IPS-18c (cell line): Measurements from ENCODE around the gene TTC34.

ENCODE experiments used
- H3K4me3 ChIP-seq: 2 replicates; pipeline ENCODE4 v1.7.0; 2013; ENCODE audit warnings: low read depth, mild to moderate bottlenecking, low read length, moderate library complexity; ENCODE audit not compliant: insufficient read depth
- H3K9me3 ChIP-seq: one replicate; pipeline ENCODE4 v1.6.1; 2013; ENCODE audit warnings: mild to moderate bottlenecking, low read length, moderate library complexity; ENCODE audit not compliant: control insufficient read depth, insufficient read depth

TTC34 gene

DNA sequence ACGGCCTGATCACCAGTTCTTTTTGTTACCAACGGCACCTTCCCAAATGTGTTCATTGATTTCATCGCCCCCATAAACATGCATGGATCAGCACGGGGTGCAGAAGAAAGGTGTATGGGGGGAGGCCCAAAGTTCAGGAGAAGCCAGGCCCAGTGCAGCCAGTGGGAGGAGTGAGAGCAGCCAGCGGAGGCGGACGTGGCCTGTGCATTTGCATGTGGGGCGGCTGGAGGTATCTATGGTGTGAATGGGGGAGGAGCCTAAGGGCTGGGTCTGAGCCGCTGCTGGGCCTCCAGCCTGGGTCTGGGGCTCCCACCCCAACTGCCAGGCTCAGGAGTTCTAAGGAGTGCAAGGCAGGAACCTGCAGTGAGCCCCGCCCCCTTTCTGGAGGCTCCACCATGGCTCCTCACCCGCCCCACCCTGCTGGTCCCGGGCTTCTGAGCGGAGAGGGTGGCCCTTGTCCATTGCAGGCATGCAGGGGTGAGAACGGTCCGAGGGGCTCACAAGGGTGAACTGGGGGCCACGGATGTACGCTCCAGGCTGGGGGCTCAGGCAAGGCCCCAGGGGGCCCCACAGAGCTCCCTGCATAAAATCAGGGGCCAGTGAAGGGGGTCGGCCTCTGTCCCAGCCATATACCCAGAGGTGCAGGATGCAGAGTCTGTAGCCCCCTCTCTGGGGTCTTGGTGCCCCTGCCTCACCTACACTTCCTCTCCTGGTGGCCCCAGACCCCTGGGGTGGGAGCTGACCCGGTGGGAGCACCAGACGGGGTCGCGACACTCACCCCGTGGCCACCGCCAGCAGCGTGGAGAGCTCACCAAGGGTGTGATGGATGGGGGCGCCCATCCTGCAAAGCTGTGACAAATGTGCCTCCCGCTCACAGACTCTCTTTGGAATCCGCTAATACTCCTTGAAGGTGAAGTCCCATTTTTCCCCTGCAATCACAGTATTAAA lies 31.3 kb upstream of the TTC34 start:
- H3K9me3 ChIP-seq = peaks cover 54% of the 10 kb centered on the region
- H3K4me3 ChIP-seq = 0 out of 2 replicates have a peak overlapping the region, but pooled peaks have one; percentile 9

DNA sequence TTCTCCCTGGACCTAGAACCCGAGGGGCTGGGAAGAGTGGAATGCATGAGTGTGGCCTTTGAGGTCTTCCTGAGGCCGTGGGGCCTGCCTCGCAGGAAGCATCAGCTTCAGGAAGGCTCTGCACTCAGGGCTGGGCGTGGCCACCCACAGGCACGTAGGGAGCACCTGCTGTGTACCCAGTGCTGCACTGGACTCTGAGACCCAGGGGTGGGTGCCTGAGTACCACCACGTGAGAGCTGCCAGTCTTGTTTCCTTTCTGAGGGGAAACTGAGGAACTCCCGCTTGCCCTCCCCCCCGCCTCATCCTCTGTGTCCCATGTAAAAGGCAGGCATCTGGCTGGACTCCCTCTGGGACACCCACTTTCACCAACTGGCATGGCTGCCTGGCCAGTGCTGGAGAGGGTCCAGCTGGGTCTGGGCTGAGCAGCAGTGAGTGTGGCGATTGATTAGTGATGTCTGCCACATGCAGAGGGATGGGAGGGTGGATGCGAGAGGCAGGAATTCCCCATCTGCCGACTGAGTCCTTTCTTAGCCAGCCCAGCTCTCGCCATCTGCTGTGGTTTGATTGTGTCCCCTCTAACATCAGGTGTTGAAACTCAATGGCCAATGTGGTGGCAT lies 30.2 kb upstream of the TTC34 start:
- H3K9me3 ChIP-seq = peaks cover 60% of the 10 kb centered on the region

DNA sequence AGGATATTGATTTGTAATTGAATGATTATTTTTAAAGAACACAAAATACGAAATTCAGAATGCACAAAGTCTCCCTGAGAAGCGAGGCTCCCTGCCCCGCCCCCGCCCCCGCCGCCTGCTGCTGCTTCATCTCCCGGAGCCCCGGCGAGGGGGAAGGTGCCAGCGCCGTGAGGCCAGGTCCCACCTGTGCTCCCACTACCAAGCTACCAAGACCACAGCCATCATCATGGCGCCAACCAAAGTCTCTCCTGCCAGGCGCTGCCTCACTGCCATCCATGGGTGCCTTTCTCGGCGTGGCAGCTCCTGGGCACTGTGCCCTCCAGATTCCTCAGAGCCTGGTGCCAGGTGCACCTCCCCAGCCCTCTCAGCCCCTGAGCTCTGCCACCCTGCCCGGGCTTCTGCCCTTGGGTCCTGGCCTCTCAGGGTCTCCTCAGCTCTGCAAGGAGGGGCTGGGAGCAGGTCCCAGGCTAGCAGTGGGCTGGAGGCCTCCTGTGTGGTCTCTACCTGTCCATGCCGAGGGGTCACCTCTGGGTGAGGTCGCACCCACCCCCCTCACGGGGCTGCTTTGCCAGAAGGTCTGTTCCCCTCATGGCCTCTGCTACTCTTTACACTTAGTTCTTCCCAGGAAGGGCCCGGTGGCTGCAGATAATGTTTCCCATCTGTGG lies 29.4 kb upstream of the TTC34 start:
- no peak overlapping the region for H3K4me3 ChIP-seq

More for the DNA sequence above, 30.2 kb upstream of the TTC34 start:
- no peak overlapping the region; the same call in 1 of the 2 replicates for H3K4me3 ChIP-seq

DNA sequence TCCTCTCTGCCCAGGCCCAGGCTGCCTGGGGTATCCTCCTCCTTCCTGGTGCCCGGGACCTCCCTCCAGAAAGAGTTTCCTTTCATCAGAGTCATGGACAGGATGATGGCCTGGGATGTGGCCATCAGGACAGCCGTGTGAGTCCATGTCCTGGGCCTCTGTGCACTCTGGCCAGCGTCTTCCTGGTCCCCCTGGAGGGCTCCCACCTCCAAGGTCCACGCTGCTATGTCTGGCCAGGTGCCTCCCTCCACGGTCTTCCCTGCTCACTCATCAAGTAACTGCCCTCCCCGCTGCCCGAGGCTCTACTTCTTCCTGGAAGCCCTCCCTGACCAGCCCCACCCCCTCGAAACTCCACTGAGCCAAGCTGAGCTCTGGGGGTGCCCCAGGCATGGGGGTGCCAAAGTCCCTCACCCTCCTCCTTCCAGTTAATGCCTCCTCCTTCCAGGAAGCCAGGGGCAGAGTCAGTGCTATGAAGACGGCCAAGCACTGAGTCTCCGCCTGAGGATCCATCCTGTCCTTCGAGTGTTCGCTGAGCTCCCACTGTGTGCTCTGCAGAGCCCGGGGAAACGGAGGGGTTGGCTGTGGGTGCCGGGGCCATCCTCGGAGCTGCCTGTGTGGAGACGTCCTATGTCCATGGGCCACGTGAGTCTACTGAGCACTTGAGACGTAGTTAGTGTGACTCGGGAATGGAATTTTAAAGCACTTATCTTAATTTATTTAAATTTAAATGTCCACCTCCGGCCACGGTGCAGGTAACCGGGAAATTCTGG lies 28.5 kb upstream of the TTC34 start:
- Histone ChIP-seq H3K9me3 (peaks cover 61% of the 10 kb centered on the region), H3K4me3 (no peak overlapping the region)

More for the DNA sequence above, 29.4 kb upstream of the TTC34 start:
- peaks cover 64% of the 10 kb centered on the region for H3K9me3 ChIP-seq

DNA sequence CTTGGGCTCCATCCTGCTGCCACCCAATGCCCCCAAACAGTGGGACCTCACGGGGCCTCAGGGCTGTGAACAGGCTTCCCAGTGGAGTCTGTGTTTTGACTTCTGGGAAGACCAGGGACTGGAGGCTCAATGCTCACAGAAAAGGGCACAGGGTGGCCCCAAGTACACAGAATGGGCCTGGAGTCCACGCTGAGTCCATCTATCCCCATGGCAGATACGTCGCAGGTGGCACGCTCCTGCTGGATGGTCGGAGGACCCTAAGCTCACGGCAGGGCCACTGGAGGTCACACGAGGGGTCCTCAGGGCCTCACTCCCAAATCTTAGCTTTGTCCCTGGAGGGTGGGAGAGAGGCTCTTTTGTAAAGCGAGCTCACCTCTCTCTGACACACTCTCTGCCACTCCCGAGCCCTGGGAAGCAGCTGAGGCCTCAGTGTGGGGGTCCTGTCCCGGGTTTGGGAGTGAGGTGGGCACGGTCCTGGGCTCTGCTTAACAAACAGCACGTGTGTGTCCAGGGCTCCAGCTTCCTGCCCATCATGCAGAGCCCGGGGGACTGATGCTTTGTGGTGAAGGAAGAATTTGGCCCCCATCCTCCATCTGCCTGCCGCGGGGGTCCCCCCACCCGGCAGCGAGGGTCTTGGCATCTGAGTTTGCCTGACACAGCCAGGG lies 27.2 kb upstream of the TTC34 start:
- Histone ChIP-seq H3K9me3 (peaks cover 63% of the 10 kb centered on the region), H3K4me3 (peak overlapping the region; percentile 9; the same call in 1 of the 2 replicates)

DNA sequence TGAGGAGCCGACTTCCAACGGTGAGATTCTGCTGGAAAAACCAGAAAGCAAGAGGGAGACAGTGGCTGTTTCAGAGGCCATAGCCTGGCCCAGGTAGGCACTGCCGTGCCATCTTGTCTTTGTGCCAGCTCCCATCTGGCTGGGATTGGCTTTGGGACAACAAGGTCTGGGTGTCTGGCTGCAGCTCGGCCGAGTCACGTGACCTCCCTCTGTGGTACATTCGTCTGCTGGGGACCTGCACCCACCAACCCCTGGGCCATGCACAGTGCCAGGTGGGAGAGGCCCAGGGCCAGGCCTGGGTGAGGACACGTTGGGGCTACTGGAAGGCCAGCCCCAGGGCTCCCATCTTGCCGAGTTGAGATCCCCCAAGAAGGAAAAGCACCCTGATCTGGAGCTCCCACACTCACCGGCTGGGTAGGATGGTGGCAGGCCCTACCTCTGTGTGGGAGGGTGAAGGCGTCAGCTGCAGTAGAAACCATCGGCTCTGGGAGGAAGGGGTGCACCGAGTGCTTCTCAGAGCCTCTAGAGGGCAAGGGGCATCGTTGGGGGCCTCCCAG lies 25.3 kb upstream of the TTC34 start:
- Histone ChIP-seq H3K4me3 (no peak overlapping the region; the same call in 1 of the 2 replicates), H3K9me3 (peaks cover 67% of the 10 kb centered on the region)

DNA sequence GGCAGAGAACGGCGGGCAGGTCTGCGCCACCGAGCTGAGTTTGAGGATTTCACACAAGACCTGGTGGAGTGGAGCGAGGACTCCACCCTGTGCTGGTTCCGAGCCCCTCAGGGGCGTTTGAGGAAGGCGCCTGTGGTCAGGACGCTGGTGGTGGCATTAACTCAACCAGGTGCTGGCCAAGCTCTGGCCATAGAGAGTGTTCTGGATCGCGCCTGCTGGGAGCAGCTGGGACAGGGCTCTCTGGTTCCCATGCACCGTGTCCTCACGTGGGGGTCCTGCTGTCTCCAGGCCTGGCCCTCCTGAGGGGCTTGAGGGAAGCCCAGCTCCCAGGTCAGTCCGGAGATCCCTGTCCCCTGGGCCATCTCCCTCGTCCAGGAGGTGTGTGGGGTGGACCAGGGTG lies 24.8 kb upstream of the TTC34 start:
- no peak overlapping the region for H3K4me3 ChIP-seq
- peaks cover 68% of the 10 kb centered on the region for H3K9me3 ChIP-seq

DNA sequence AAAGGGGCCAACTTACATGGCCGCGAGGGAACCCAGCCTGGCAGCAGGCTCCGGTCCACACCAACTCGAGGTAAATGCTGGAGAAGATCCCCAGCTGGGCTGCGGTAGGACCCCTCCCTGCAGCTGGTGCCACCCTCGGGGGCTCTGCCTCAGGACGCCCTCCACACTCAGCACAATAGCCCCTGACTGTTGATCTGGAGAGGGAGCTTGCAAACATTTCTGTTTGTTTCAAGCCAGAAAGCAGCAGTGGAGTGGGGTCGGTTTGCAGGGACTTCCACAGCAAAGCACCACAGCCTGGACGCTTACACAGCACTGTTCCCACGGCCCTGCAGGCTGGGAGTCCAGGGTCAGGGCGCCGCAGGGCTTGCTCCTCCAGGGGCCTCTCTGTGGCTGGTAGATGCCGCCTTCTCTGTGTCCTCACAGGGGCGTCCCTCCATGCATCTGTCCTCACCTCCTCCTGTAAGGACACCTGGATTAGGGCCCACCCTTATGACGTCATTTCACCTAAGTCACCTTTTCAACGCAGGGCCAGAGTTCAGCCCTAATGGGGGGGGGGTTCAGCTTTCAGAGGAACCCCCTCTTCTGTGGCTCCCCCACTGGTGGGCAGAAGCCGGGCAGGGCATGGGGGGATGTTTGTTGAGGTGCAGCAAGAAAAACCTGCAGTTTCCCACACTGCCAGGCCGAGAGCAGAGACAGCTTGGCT lies 24.1 kb upstream of the TTC34 start:
- H3K9me3 ChIP-seq = peaks cover 67% of the 10 kb centered on the region
- no peak overlapping the region for H3K4me3 ChIP-seq

DNA sequence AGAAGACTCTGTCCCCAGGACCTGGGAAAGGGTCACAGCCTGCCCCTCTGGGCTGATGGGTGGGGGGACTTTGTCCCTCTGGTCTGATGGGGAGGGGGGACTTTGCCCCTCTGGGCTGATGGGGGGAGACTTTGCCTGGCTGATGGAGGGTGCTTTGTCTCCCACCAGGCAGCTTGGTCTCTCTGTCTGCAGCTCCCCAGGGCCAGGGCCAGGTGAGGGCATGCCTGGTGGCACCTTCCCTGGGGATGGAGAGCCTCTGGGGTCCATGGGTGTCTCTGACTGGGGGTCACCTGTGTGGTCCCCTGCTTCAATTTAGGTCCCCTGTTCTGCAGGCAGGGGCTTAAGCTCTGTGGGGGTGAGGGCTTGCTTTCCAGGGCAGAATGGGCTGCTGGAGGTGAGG lies 23.5 kb upstream of the TTC34 start:
- H3K9me3 ChIP-seq = peaks cover 68% of the 10 kb centered on the region
- no peak overlapping the region for H3K4me3 ChIP-seq

DNA sequence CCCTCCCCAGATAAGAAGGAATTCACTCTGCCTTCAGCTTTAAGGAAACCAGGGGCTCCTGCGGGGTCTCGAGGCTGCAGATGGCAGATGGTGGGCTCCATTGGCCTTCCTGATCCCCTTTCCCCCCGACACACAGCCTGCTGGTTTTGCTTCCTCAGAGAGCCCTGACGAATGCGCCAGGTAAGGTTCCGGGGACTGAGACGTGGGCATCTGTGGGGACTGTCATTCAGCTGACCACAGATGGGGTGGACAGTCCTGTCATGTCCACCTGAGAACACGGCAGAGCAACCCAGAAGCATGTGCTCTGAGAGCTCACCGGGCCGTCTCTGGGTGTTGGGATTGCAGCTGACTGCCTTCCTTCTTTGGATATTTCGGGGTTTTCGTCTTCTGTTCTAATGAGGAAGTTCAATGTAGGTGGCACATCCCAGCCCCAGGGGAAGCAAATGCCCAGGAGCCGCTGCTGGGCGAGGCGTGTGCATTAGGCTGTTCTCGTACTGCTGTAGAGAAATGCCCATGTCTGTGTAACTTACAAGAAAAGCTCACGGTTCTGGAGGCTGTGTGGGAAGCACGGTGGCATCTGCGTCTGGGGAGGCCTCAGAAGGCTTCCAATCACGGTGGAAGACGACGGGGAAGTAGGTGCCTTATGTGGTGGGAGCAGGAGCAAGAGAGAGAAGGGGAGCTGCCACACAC lies 22.6 kb upstream of the TTC34 start:
- H3K9me3 ChIP-seq = peaks cover 65% of the 10 kb centered on the region

DNA sequence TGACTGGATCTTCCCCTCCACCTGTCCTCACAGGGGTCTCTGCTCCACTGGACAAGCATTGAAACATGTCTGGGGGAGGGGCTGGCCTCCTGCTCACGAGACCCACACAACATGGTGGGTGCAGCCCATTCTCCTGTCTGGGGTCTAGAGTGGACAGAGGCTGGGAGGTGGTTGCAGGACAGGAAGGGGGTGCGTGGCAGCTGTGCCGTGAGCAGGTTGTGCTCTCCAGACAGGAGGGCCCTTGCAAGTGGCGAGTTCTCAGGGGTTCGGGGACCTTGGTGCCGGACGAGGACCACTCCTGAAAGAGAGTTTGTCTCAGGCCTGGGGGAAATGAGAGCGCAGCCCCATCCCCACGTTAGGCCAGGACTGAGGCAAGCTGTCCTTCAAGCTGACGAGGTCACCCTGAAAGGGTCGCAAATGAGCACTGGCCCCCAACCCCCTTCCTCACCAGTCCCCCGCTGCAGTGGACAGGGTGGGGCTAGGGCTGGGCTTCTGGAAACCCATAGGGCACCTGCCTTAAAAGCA lies 21.2 kb upstream of the TTC34 start:
- peaks cover 66% of the 10 kb centered on the region for H3K9me3 ChIP-seq

More for the DNA sequence above, 22.6 kb upstream of the TTC34 start:
- H3K4me3 ChIP-seq = no peak overlapping the region; the same call in 1 of the 2 replicates

DNA sequence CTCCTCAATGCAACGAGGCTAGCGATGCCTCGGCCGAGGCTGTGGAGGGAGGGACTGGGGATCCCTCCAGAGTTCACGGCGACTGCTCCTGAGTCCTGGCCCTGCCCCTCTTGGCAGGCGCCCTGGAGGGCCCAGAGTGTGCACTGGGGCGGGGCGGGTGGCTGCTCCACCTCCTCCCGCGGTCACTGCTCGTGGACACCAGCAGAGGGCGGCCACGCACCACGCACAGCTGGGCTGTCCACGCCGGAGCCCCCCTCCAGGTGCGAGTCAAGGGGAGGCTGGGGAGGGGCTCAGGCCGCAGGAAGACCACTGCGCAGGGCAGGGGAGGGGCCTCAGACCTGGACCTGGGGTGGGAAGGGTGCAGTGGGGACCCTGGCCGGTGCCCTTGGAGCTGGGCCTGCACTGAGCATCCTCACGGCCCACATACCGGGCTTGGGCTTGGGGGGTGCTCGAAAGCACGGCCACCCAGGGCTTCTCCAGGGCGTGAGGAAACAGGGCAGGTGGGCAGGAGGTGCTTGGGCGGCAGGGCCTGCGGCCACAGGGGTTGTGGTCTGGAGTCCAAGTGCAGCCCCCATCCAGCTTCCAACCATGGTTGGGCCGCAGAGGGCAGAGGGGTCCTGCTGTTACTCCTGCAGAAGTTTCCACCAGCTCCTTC lies 20.6 kb upstream of the TTC34 start:
- H3K4me3 ChIP-seq = no peak overlapping the region; the same call in 1 of the 2 replicates
- H3K9me3 ChIP-seq = peaks cover 60% of the 10 kb centered on the region

More for the DNA sequence above, 21.2 kb upstream of the TTC34 start:
- H3K4me3 ChIP-seq = no peak overlapping the region; the same call in 1 of the 2 replicates

DNA sequence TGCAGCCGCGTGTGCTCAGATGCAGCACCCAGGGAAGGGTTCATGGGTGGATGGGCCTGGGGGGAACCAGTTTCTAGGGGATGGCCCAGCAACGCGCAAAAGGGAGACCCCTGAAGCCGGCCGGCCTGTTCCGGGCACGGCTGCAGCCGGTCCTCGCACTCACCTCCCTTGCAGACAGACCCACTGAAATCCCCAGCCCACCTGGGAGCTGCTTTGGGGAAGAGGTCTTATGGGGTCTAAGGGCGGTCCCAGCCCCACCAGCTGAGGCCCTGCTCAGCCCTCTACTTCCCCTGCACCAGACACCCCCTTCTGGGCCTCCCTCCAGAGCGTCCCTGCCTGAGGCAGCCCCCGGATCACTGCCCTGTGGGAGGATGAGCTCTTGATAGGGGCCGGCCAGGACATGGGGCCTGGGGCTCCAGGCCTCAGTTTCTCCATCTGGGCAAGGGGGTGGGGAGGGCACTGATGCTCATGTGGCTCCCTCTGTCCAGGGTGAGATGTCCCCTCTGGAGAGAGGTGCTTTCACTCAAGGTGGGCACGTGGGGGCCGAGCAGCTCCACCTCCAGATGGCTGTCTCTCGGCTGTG lies 20.0 kb upstream of the TTC34 start:
- Histone ChIP-seq H3K4me3 (no peak overlapping the region), H3K9me3 (peaks cover 58% of the 10 kb centered on the region)

DNA sequence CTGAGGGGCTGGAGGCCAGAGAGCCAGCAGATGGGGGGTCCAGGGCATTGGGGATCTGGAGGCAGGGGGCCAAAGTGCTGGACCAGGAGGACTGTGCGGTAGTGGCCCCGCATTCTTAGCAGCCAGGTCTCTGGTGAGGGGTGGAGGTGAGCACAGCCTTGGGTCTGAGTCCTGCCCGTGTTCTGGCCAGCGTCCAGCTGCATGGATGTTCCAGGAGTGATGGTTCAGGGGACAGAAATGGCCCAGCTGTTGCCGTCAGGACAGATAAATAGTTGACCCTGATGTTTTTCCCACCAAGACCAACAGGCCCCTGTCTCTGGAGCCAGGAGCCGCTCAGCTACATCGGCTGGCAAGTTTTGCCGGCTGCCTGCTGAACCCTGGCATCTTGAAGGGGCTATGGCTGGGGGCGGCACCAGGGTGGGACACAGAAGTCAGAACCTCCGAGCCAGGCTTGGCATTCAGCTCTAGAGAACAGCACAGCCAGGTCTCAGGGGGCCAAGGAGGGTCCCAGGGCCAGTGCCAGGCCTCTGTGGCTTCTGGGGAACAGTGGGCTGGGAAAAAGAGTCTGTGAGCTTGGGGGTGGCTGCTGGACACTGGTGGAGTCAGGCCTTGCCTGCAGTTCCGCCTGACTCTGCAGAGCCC lies 19.4 kb upstream of the TTC34 start:
- Histone ChIP-seq H3K4me3 (no peak overlapping the region), H3K9me3 (peaks cover 57% of the 10 kb centered on the region)
